Neuronal stem cell (in vitro differentiated cells): ENCODE measurements around the gene FAM90A1.
"Not testable (repeated sequence)": the region's sequence is repeated elsewhere in the genome, so short reads cannot be mapped to it uniquely, and the experiment has no call there.

Experiments used
- DNase-seq: peaks from one replicate; pipeline ENCODE4 v3.0.0-alpha.2; 2013; ENCODE audit warnings: low spot score
- H2AFZ ChIP-seq: one replicate; pipeline ENCODE4 v1.6.1; 2013; ENCODE audit warnings: mild to moderate bottlenecking, low read length, inconsistent platforms
- H2AK5ac ChIP-seq: 2 replicates; pipeline ENCODE4 v1.6.1; 2013; ENCODE audit warnings: low read depth, mild to moderate bottlenecking, inconsistent platforms, low read length, moderate library complexity, mixed read lengths
- H2BK120ac ChIP-seq: 2 replicates; pipeline ENCODE4 v1.6.1; 2013; ENCODE audit warnings: low read depth, mild to moderate bottlenecking, inconsistent platforms, low read length, moderate library complexity, mixed read lengths
- H2BK12ac ChIP-seq: one replicate; pipeline ENCODE4 v1.6.1; 2013; ENCODE audit warnings: low read length, inconsistent platforms
- H2BK15ac ChIP-seq: 2 replicates; pipeline ENCODE4 v1.6.1; 2013; ENCODE audit warnings: mild to moderate bottlenecking, low read length, inconsistent platforms, mixed read lengths
- H2BK5ac ChIP-seq: one replicate; pipeline ENCODE4 v1.6.1; 2013; ENCODE audit warnings: inconsistent platforms, mild to moderate bottlenecking, low read length, moderate library complexity
- H3K14ac ChIP-seq: one replicate; pipeline ENCODE4 v1.6.1; 2013; ENCODE audit warnings: low read length, inconsistent platforms
- H3K18ac ChIP-seq: 2 replicates; pipeline ENCODE4 v1.6.1; 2013; ENCODE audit warnings: low read length, inconsistent platforms
- H3K23ac ChIP-seq: 2 replicates; pipeline ENCODE4 v1.6.1; 2013; ENCODE audit warnings: low read depth, mild to moderate bottlenecking, mixed read lengths, low read length, inconsistent platforms; ENCODE audit not compliant: poor library complexity
- H3K27ac ChIP-seq: replicated peaks from 3 replicates; pipeline ENCODE4 v1.5.1; 2013; ENCODE audit warnings: low read length, inconsistent platforms
- H3K27me3 ChIP-seq, 3 experiments: 2 replicates each; pipeline ENCODE4 v1.6.1; 2013; ENCODE audit warnings: low read length in 3 of 3, mild to moderate bottlenecking in 2 of 3, inconsistent platforms in 1 of 3, low read depth in 1 of 3, mixed read lengths in 1 of 3, moderate library complexity in 1 of 3; ENCODE audit not compliant: control insufficient read depth in 3 of 3, insufficient read depth in 3 of 3
- H3K36me3 ChIP-seq, 2 donors: replicated peaks in 1 of 2; 2 replicates each; pipeline ENCODE4 v1.6.1; 2013; ENCODE audit warnings: low read length in 2 of 2; ENCODE audit not compliant: control insufficient read depth in 2 of 2, insufficient read depth in 2 of 2
- H3K4ac ChIP-seq: 2 replicates; pipeline ENCODE4 v1.6.1; 2013; ENCODE audit warnings: inconsistent platforms, mild to moderate bottlenecking, low read length, moderate library complexity
- H3K4me1 ChIP-seq, 2 donors: 1 replicate in 1 of 2; 2 replicates in 1 of 2; pipeline ENCODE4 v1.6.1; 2013; ENCODE audit warnings: low read length in 2 of 2, low read depth in 1 of 2; ENCODE audit not compliant: control insufficient read depth in 2 of 2, insufficient read depth in 1 of 2
- H3K4me2 ChIP-seq: one replicate; pipeline ENCODE4 v1.6.1; 2013; ENCODE audit warnings: mild to moderate bottlenecking, low read length, inconsistent platforms; ENCODE audit not compliant: insufficient read depth, poor library complexity, severe bottlenecking
- H3K4me3 ChIP-seq, 2 donors: 2 replicates each; pipeline ENCODE4 v1.5.1; 2013; ENCODE audit warnings: low read length in 2 of 2, mild to moderate bottlenecking in 2 of 2, inconsistent platforms in 1 of 2, moderate library complexity in 1 of 2
- H3K79me1 ChIP-seq: one replicate; pipeline ENCODE4 v1.6.1; 2013; ENCODE audit warnings: low read depth, mild to moderate bottlenecking, inconsistent platforms, low read length, moderate library complexity
- H3K9ac ChIP-seq: one replicate; pipeline ENCODE4 v1.6.1; 2013; ENCODE audit warnings: mild to moderate bottlenecking, low read depth, low read length, inconsistent platforms; ENCODE audit not compliant: poor library complexity
- H3K9me3 ChIP-seq, 2 donors: replicated peaks in 1 of 2; 2 replicates each; pipeline versions ENCODE3 to v1.6.1; 2013; ENCODE audit warnings: low read length in 2 of 2, mild to moderate bottlenecking in 2 of 2, inconsistent platforms in 1 of 2, low read depth in 1 of 2, mixed read lengths in 1 of 2, moderate library complexity in 1 of 2; ENCODE audit not compliant: control insufficient read depth in 2 of 2, insufficient read depth in 1 of 2
- H4K8ac ChIP-seq: one replicate; pipeline ENCODE4 v1.6.1; 2013; ENCODE audit warnings: low read depth, mild to moderate bottlenecking, inconsistent platforms, low read length, moderate library complexity
- H4K91ac ChIP-seq: one replicate; pipeline ENCODE4 v1.6.1; 2013; ENCODE audit warnings: low read length, low read depth, mild to moderate bottlenecking, inconsistent platforms; ENCODE audit not compliant: poor library complexity
- WGBS, 2 donors: extraction: QIAGEN DNeasy Blood & Tissue Kit; methylation state at CpG; one replicate each; pipeline ENCODE4 v1.1.7; 2013; ENCODE audit warnings: missing lambda C conversion rate in 2 of 2, mixed read lengths in 1 of 2; ENCODE audit not compliant: insufficient read length in 2 of 2, insufficient replicate concordance in 1 of 2; ENCODE audit errors: extremely low coverage in 2 of 2; 5-methylcytosine and 5-hydroxymethylcytosine counted together

Gene FAM90A1

DNA sequence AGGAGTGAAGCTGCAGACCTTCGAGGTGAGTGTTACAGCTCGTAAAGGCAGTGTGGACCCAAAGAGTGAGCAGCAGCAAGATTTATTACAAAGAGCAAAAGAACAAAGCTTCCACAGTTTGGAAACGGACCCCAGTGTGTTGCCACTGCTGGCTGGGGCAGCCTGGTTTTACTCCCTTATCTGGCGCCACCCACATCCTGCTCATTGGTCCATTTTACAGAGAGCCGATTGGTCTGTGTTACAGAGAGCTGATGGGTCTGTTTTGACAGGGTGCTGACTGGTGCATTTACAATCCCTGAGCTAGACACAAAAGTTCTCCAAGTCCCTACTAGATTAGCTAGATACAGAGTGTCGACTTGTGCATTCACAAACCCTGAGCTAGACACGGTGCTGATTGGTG, 24.2 kb upstream of the FAM90A1 start:
- H3K14ac ChIP-seq, DNase-seq: not testable (repeated sequence)
- WGBS, 2 donors, result no CpG with 5 or more reads among the region's 7 CpGs

DNA sequence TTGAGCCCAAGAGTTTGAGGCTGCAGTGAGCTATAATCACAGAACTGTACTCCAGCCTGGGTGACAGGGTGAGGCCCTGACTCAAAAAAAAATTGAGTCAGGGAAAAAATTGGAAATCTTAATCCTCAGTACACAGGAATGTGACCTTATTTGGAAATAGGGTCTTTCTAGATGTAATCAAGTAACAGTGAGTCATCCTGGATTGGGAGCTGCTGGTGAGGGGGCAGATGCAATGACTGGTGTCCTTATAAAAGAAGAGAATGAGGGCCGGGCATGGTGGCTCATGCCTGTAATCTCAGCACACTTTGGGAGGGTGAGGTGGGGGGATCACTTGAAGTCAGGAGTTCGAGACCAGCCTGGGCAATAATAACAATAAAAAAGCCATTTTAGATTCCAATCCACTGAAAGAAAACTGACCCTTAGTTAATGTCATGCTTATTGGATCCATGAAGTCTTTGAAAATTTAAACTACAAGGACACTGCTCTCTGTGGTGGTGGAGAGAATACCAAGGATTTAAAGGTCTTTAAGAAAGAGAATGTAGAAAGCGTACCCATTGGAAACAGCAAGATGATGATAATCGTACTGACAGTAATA, 19.6 kb upstream of the FAM90A1 start:
- H3K4me1 ChIP-seq, H3K36me3 ChIP-seq, H3K14ac ChIP-seq, H3K4ac ChIP-seq, H3K27me3 ChIP-seq, H2BK15ac ChIP-seq, H3K9me3 ChIP-seq, H4K8ac ChIP-seq, H3K27ac ChIP-seq, H3K79me1 ChIP-seq, H3K4me2 ChIP-seq, H2BK5ac ChIP-seq, H3K23ac ChIP-seq, H3K9ac ChIP-seq, H3K18ac ChIP-seq, H3K4me3 ChIP-seq, H2AK5ac ChIP-seq, H2BK120ac ChIP-seq, DNase-seq, H2BK12ac ChIP-seq, H4K91ac ChIP-seq, H2AFZ ChIP-seq: not testable (repeated sequence)
- no CpG with 5 or more reads among the region's 4 CpGs for WGBS, 2 donors

More for the DNA sequence above, 24.2 kb upstream of the FAM90A1 start:
- not testable (repeated sequence) for H2BK12ac ChIP-seq, H3K4me2 ChIP-seq, H3K4ac ChIP-seq, H4K91ac ChIP-seq, H3K9me3 ChIP-seq, H2BK15ac ChIP-seq, H3K9ac ChIP-seq, H2BK120ac ChIP-seq, H3K18ac ChIP-seq, H3K23ac ChIP-seq, H3K4me3 ChIP-seq, H3K36me3 ChIP-seq, H3K79me1 ChIP-seq, H3K27me3 ChIP-seq, H3K27ac ChIP-seq, H2BK5ac ChIP-seq, H3K4me1 ChIP-seq, H2AK5ac ChIP-seq, H4K8ac ChIP-seq
- H2AFZ ChIP-seq, result peak overlapping the region; percentile 45

DNA sequence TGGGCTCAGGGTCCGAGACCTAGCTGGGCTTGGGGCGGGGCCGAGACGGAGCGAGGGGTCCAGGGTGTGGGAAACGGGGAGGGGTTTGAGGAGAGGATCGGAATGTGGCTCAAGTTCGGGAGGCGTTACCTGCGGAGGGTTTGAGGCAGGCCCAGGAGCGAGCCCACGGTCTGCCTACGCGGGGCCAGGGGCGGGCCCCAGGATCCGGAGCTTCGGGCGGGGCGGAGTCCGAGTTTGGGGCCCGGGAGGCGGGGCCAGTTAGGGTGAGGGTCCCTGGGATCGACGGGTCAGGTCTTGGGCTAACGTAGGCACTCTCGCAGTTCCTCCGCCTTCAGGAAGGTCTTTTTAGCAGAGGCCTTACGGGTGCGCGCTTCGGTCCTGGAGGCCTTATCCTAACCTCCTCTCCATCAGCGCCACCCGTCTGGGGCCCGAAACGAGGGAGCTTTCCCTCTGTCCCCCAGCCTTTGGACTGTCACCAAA, 16.3 kb upstream of the FAM90A1 start:
- H2AFZ ChIP-seq, result peak overlapping the region; percentile 93
- H3K9me3 ChIP-seq, H3K36me3 ChIP-seq, H2BK120ac ChIP-seq, H3K4ac ChIP-seq, H2BK15ac ChIP-seq, H2BK5ac ChIP-seq, H3K14ac ChIP-seq, H4K91ac ChIP-seq, H3K79me1 ChIP-seq, H2AK5ac ChIP-seq, H2BK12ac ChIP-seq, H3K4me1 ChIP-seq, H4K8ac ChIP-seq, H3K27me3 ChIP-seq, H3K27ac ChIP-seq, H3K23ac ChIP-seq: not testable (repeated sequence)
- peak overlapping the region; percentile 90 for H3K18ac ChIP-seq
- H3K9ac ChIP-seq, result peak overlapping the region; percentile 53
- H3K4me2 ChIP-seq, result peak overlapping the region; percentile 58
- WGBS, 2 donors, result no CpG with 5 or more reads among the region's 35 CpGs
- peak overlapping the region; percentile 51 to 83 for H3K4me3 ChIP-seq
- peak; percentile 85 for DNase-seq

DNA sequence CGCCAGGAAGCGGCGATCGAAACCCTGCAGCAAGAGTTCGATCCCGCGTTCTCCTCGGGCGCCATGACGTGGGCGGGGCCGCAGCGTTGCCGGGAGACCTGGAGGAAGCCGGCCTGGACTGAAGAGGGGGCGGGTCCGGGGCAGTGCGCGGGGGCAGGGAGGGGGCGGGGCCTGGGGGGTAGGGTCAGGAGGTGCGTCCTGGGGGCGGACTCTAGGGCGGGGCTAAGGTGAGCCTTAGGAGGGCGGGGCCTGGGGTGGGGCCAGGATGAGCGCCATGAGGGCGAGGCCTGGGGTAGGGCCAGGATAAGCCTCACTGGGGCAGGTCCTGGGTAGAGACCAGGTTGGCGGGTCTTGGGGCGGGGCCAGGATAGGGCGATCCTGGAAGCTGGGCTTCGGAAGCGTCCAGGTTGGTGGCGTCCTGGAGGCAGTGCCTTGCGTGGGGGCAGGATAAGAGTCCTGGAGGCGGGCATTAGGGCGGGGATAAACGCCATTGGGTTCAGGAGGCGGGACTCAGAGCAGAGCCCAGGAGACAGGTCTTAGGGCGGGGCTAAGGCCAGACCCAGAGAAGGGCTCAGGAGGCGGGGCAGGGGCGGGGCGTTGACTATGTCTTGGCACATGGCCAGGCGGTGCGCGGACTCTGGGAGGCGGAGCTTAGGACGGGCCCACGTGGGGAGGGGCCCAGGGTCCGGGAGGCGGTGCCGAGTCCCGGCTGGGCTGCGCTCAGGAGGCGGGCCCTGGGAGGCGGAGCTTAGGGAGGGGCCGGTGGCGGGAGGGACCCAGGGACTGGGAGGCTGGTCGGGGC, 15.7 kb upstream of the FAM90A1 start:
- no CpG with 5 or more reads among the region's 57 CpGs for WGBS, 2 donors
- Histone ChIP-seq H3K9ac (peak overlapping the region; percentile 44), H3K18ac (peak overlapping the region; percentile 85), H3K4me3 (peak overlapping the region; percentile 75 to 90), H3K4me2 (peak overlapping the region; percentile 60), H3K27ac (peak overlapping the region; percentile 74), H2AFZ (peak overlapping the region; percentile 96)
- peak; percentile 97 for DNase-seq
- not testable (repeated sequence) for H3K36me3 ChIP-seq, H2BK120ac ChIP-seq, H3K23ac ChIP-seq, H2BK5ac ChIP-seq, H2AK5ac ChIP-seq, H2BK12ac ChIP-seq, H3K9me3 ChIP-seq, H3K79me1 ChIP-seq, H3K4me1 ChIP-seq, H4K8ac ChIP-seq, H2BK15ac ChIP-seq, H3K14ac ChIP-seq, H3K27me3 ChIP-seq, H4K91ac ChIP-seq, H3K4ac ChIP-seq
